Measurements from ENCODE around the gene NES.
A peak's percentile ranks its signal among the peaks of the same experiment; 100 is the strongest.
"Not testable (repeated sequence)": the region's sequence is repeated elsewhere in the genome, so short reads cannot be mapped to it uniquely, and the experiment has no call there.

Gene NES

DNA sequence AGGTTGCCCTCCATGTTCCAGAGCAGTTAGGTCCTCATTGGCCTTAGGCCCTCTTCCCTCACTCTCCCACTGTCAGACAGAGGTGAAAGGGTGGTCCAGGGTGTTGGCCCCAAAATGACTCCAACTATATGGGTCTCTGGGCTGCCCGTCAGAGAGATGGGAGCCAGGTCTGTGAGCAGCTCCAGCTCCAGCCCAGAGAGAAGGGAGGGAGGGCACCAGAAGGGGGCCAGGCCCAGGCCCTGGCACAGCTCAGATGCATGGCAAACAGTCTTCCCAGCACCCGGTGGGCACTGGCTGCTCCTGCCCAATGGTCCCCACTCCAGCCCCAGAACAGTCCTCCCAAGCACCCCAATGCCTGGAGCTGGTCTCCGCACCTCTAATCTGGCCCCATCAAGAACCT lies 33.1 kb downstream of the NES start:
- DNase-seq: no peak

DNA sequence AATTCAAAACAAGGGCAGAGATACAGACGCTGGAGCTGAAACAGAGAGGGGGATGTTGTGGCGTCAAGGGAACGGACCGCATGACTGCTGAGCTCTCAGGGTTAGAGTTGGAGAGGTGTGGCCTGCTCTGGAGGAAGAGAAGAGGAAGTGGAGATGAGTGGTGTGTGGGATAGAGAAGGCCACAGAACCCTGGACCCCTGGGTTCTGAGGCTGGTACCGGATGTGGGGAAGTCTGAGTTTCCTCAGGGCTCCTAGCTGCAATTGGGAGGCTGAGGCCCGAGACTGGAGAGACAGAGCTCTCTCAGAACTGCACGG lies 33.5 kb downstream of the NES start:
- peak; percentile 52 for DNase-seq

- DNase-seq: no peak
These were observed 34.0 kb downstream of the NES start for GRCh38 chr1:156643049-156643777.

DNA sequence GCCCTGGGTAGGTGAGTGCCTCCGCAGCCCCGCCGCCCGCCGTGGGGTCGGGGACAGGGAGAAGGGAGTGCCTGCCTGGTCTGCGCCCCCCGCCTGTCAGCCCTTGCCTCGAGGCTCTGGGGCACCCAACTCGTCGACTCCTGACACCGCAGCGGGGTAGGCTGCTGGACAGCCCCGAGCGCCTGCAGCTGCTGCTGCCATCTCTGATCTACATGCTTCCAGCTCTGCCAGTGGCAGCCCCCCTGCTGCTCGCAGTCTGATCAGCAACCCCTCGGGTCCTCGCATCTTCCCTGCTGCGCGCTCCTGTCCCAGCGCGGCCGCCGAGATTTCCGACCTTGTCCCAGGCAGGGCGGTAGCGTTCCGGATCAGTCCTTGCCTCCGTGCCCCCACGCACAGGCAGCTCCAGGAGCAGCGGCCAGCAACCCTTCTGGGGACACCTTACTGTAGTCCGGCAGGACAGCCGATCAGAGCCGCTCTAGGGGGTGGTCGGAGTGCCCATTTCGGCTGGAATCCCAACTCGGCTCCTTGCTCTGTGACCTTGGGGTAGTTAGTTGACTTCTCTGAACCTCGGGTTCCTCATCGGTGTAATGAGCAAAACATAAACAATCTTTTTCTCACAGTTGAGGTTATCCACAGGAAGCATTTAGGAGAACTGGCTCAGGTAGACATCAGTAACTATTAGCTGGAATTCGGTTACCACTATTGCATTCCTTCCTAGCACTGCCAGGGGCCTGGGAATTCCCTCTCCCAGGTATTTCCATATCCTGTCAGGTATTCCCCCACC lies 34.8 kb downstream of the NES start:
- DNase-seq: no peak

- DNase-seq: no peak
These were observed 35.4 kb downstream of the NES start, which contains the start of gene BCAN for GRCh38 chr1:156641761-156642264. Gene BCAN, plus strand, starts transcription at chr1:156642117. Its CDS starts 3,938 bp downstream, at chr1:156646055.

DNA sequence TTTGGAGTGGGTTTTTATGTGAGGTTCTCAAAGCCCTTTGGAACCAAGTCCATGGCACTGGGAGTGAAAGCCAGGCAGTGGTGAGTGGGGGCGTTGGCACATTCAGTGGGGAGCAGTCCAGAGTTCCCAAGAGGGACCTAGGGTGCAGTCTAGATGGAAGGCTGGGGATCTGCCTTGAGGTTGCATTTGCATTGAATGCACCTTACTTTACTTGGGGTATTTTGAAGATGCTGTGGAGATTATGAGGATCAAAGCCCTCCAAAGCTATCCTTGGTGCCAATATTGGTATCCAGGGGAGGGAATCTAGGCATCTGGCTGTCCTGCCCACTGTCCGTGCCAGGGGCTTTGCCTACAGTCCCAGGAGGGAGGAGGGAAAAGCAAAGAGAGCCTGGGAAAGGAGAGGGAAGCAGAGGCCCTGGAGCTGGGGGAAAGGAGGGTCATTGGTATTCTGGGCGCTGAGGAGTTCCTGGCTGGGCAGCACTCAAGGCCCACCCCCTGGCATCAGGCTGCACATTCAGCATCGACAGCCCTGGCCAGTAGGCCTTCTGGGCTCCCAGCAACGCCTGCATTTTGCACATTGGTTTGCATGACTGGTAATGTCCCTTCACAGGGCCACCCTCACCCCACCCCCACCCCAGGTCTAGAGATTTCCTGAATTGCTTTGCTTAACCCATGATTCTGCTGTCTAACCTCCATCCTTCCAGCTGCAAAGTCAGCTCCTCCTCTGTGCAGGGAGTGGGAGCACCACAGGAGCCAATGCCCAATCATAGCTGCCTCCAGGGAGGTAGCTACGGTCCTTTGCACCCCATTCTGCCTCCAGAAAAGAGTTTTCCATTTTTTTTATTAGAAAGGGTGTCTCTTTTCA lies 36.1 kb downstream of the NES start:
- no peak for DNase-seq

DNA sequence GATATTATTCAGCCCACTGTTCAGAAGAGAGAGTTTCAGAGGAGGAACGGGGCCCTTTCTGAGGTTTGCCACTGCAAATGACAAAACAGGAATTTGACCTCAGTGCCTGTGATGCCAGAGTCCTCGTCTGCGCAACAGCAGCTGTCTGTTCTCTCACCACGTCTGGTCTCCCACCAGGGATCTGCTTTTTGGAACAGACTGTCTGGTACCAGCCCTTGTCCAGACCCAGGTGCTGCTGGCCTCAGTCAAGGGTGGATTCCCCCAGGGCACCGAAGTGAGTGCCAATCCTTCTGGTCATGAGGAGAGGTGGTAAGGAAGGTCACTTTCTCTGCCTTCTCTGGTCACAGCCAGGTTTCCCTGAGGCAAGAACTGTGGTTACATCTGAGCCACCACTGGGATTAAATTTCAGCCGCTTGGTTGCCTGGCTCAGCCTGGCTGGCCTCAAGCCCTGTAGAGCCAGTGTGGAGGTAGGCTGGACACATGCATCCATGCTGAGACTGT lies 37.6 kb downstream of the NES start:
- no peak for DNase-seq

GRCh38 chr1:156638189-156638985 lies 38.8 kb downstream of the NES start:
- DNase-seq: no peak

- DNase-seq: no peak
These were observed 44.9 kb downstream of the NES start for GRCh38 chr1:156632355-156632754.

- not testable (repeated sequence) for DNase-seq
These were observed 46.1 kb downstream of the NES start for GRCh38 chr1:156631152-156631551.

- DNase-seq: no peak
These were observed 47.3 kb downstream of the NES start for GRCh38 chr1:156629823-156630449.

GRCh38 chr1:156627313-156627880 lies 49.8 kb downstream of the NES start:
- DNase-seq: peak; percentile 82

DNA sequence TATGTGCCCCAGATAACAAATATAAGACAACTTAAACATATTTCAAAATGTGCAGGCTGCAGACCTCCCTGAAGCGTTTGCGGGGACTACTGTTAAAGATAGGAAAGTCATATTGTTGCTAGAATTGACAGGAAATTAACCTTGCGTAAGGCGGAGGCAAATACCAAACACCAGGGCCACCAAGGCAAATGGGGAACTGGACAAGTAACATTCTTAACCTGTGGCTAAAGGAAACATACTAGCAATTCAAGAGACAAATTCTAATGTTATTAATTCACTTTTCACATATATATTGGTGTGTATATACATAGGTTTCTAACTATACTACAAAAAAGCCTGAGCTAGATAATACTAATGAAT lies 51.1 kb downstream of the NES start:
- no peak for DNase-seq

GRCh38 chr1:156625436-156626078 lies 51.6 kb downstream of the NES start:
- peak; percentile 76 for DNase-seq

DNA sequence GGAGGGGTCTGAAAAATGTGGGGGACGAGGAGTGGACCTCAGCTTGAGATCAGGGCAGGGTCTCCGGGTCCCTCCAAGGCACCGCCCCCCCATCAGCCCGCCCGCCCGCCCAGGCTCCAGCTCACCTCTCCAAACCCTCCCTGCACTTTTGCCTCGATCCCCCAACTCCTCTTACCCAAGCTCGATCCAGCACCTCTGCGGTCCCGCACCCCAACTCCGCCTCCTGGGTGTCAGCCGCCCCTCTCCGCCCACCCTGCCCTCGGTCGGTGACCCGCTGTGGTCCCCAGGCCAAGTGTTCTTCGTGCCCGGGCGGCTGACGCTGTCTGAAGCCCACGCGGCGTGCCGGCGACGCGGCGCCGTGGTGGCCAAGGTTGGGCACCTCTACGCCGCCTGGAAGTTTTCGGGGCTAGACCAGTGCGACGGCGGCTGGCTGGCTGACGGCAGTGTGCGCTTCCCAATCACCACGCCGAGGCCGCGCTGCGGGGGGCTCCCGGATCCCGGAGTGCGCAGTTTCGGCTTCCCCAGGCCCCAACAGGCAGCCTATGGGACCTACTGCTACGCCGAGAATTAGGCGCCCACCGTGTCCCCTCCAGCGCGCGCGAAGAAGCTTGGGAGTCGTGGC lies 52.3 kb downstream of the NES start:
- no peak for DNase-seq

- peak; percentile 69 for DNase-seq
These were observed 53.0 kb downstream of the NES start for GRCh38 chr1:156623946-156624813.

DNA sequence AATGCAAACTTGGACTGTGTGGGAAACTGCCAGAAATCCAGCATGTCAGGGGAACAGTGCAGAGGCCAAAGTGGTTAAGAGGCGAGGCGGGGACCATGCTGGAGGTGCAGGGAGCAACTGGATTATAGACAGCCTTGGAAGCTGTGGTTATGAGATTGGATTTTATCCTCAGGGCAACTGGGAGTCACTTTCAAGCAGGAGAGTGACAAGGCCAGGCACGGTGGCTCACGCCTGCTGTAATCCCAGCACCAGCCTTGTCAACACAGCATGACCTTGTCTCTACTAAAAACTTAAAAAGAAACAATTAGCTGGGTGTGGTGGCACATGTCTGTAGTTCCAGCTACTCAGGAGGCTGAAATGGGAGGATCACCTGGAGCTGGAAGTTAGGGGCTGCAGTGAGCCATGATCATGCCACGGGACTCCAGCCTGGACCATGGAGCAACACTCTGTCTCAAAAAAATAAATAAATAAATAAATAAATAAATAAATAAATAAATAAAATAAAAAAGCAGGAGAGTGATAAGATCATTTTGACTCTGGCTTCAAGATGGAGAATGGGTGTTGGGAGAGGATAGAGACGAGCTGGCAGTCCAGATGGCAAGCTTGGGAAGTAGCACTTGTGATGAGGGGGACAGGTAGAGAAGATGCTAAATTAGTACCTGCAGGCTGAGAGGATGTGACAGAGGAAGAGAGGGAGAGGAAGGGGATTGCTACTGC lies 54.5 kb downstream of the NES start:
- DNase-seq: no peak

DNA sequence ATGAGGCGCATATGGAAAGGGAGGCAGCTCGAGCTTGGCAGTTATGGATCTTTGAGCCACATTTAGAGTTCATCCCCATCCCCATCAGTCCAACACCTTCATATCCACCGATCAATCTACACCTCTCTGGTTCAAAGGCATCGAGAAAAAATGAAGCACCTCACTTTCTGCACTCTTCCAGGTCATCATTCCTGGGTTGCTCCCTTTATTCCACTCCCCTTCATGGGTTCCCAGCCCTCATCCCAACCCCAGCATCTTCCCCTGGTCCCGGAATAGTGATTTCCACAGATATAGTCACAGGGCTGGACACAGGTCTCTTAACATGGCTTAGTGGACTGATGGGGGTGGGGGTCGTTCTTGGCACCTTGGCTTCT lies 57.6 kb downstream of the NES start:
- DNase-seq: no peak

Data from RPMI8226 (cell line).